DMS 273 (cell line): ENCODE results near the gene GADD45A.
"Not testable (repeated sequence)": the region's sequence is repeated elsewhere in the genome, so short reads cannot be mapped to it uniquely, and the experiment has no call there.

Experiments used
- DNase-seq: peaks from one replicate; lab custom pipeline; 2025; ENCODE audit not compliant: unreplicated experiment; lab: John Stamatoyannopoulos, UW

GADD45A gene, protein sequence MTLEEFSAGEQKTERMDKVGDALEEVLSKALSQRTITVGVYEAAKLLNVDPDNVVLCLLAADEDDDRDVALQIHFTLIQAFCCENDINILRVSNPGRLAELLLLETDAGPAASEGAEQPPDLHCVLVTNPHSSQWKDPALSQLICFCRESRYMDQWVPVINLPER

DNA sequence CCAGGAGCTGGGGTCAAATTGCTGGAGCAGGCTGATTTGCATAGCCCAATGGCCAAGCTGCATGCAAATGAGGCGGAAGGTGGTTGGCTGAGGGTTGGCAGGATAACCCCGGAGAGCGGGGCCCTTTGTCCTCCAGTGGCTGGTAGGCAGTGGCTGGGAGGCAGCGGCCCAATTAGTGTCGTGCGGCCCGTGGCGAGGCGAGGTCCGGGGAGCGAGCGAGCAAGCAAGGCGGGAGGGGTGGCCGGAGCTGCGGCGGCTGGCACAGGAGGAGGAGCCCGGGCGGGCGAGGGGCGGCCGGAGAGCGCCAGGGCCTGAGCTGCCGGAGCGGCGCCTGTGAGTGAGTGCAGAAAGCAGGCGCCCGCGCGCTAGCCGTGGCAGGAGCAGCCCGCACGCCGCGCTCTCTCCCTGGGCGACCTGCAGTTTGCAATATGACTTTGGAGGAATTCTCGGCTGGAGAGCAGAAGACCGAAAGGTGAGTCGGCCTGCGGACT, at the start of gene GADD45A:
GADD45A (plus strand) TSS at position 135 of the 491 bp plus-strand sequence; CDS start at position 429, 294 bp downstream.
- DNase-seq, result peak; percentile 99

DNA sequence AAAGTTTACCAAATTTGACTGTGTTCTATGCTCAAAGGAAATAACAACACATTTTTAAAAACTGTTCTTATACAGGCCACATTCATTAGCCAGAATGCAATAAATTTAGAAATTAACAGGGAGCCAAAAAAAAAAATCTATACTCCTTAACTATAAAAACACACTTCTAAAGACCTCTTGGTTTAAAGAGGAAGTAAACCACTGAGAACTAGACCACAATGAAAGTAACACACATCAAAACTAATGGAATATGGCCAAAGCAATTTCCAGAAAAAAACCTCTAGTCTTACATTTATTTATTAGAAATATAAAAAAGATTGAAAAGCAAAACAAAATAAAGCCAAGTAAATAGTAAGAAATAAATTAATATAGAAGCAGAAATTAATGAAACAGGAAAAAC, 48.9 kb upstream of the GADD45A start:
- no peak for DNase-seq

DNA sequence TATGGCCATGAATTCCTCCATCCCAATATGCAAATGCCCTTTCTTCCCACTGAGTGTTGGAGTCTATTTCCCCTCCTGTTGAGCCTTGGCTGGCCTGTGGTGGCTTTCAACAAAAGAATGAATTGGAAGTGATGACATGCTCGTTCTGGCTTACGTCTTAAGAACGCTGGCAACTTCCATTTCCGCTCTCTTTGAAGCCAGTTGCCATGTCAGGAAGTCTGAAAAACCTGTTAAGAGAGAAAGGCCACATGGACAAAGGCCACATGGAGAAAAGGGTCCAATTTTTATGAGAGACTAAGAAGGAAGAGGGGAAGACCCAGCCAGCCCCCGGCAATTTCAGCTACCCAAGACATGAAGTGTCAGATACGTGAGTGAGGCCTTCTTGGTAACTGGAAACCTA, 45.6 kb upstream of the GADD45A start:
- no peak for DNase-seq

DNA sequence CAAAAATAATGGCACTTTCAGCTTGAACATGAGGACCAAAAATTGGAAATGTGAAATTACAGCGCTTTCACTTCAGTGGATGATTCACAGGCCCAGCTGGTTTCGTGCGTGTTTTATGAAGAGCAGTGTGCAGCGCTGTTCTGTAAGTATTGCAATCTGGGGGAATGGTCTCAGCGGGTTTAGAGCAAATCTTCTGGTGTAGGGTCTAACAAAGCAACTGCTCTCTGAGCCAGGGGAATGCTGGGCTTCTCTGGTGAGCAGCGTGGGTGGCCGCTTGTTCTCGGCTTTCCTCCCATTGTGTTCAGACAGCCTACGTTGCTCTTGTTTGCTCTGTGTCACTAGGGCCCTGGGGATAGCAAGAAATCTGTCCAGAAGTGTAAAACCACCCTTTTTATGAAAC, 42.4 kb upstream of the GADD45A start:
- DNase-seq, result no peak

DNA sequence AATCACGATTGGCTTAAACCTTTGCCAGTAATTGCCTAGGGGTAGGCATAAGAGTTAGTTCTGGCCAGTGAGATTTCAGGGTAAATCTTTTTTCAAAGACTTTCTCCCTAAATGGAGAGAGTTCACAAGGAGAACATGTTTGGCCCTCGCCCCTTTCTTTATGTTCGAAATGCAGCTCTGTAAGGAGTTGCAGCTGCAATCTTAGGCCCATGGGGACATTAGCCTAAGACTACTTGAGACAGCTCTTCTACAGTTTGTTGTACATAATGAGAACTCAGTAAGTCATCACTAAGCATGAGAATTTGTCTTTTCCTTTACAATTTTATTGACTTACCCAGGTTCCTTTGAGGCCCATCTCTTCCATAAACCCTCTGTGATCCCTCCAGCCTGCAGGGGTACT, 40.4 kb upstream of the GADD45A start:
- no peak for DNase-seq

DNA sequence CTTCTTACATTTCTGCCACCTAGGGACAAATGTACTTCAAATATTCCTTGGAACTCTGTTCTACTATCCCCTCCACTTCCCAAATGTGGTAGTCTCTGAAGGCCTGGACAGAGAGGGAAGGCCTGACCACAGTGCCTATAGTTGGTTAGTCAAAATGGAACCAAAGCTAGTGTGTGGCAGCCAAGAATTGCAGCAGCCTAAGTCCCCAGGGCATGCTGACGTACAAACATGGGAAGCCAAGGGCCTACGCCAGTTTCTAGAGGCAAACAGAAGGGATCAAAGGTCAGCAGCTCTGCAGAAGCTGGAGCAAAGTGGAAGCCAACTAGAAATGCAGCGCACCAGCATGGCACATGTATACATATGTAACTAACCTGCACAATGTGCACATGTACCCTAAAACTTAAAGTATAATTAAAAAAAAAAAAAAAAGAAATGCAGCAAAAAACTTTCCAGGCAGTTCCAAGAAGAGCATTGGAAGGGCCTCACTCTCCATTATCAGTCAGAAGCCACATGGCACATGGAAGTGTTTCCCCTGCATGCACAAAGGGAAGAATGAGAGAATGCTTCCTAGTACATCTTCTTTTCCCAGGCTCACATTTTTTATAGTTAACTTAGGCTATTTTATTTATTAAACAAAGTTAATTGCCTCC, 39.4 kb upstream of the GADD45A start:
- DNase-seq, result peak; percentile 74

DNA sequence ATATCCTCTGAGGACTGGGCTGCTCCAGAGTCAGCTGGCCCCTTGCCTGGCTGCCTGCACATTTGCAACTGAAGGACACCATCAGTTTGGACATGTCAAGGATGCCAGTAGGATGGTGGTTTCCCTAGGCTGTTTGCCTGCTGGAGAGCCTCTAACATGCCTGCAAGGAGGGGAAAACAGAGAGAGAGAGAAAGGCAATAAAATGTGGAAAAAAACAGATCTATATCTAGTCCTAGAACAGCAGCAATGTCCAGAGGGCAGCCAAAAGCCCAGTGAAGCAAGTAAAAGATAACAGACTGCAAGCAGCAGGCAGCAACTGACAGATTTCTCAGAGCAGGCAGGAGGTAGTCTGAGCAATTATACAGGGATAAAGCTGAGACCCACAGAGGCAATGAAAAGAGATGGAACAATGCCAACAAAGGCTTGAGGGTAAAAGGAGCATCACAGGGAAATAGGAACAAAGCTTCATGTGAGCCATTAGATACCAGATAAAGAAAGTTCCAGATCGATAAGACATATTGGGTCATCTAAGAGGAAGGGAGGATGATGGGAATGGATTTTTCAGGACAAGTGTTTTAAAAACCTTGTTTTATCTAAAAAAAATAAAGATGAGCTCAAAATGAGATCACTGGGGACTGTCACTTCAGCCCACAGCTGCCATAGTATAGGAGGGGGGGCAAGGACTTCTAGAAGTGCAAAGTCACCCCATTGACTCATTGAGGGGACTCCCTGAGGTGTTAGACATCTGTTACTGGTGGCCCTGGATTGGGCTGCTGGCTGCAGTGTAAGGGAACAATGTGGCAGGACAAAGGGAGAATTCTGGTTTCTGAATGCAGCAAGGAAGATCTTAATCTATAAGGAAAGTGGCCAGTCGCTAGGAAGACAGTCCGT, 38.6 kb upstream of the GADD45A start:
- peak; percentile 98 for DNase-seq

DNA sequence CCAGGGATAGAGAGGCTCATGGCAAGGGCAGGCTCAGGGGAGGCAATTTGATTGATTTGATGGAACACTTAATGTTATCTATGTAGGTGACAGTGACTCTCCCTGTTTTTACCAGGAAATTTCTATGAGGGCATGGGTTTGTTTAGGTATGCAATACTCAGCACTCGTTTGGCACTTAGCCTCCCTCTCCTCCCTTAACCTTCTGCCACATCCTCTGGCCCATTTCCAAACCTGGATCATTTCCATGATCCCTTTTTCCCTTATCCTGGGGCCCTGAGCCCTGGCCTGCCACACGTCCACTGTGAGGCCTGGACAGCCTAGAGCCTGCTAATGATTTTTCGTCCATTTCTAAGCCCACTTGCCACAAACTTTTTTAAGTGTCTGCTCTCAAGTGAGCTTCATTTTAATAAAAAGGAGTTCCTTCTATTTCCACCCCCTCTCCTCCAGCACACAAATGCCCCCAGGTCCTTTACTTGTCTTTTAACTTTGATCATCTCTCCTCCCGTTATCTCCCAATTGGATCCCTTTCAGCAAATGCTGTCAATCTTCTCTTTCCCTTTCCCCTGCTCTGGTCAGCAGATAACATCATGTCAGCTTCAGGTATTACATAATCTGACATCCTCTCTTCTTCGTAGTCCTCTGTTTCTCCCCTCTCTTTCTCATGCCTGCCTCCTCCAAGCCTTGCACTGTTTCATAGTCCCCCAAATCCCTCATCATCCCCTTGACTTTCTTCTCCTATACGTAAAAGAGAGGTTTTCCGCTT, 37.8 kb upstream of the GADD45A start:
- peak; percentile 95 for DNase-seq

DNA sequence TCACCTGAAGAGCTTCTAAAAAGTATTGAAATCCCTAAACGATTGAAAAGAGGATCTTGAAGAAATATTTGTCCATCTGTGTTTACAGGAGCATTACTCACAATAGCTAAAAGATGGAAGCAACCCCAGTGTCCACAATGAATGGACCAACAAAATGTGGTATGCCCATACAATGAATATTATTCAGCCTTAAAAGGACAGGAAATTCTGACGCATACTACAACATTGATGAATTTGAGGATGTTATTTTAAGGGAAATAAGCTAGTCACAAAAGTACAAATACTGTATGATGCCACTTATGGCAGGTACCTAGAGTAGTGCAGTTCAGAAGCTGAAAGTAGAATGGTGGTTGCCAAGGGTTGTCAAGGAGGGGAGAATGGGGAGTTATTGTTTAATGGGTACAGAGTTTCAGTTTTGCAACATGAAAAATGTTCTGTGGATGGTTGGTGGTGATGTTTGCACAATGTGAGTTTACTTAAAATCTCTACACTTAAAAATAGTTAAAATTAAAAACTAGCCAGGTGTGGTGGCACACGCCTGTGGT, 37.1 kb upstream of the GADD45A start:
- DNase-seq, result no peak

DNA sequence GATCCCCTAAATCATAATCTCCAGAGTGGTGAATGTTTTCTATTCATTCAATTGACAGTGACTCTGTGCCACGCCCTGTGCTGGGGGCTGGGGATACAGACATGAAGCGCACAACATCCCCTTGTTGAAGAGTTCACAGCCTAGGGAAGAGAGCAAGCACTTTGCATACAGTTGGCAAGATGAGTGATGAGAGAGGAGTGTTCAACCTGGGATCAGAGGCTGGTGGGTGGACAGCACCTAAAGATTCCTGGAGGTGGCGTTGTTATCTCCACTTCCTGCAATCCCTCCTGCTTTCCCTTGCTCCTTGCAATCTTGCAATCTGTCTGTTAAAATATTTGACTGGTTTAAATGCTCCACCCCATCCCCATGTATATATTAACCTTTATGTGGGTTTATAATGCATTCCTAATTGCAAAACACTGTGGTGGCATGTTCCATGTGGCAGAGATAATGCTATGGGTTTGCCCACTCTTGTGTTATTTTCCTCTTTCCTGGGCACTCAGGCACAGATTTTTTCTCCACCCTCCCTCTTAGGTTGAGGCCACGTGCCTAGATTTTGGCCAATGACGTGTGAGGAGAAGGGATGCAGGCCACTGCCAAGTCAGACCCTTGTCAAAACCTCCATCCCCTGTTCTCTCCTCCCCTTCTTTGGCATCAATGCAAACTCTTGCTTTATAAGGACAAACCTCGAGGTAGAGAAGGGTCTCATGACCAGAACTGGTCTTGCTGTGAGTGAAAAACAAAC, 36.2 kb upstream of the GADD45A start:
- peak; percentile 56 for DNase-seq

DNA sequence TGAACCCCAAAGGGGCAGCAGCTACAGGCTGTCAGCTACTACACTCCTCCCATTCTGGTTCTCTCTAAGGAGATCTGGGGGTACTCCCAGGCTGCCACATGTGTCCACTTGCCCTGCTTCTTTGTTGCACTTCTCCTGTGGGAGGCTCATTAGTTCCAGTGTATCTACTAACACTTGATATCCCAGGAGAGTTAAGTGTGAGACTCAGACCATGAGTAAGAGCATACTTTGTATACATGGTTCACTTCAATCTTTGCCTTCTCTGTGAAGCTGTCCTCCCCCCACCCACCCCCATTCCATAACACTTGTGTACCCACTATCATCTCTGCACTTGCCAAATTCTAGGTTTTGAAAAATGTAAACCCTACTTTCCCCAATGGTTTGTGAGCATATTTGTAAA, 34.9 kb upstream of the GADD45A start:
- DNase-seq, result peak; percentile 9

DNA sequence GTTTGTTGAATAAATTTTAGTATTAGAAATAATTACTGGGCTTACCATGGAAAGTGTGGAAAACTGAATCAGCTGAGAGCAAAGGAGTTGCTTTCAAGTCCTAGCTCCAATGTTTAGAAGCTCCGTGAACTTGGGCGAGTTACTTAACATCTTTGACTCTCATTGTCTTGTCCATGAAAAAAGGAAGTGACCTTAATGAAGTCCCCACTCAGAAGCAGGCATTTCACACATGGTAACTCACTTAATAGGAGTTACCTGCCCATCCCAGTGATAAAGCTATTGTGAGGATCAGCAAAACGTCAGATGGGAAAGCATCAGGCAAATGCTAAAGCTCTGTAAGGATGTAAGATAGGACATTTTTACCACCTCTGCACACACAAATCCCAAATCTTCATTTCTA, 34.0 kb upstream of the GADD45A start:
- no peak for DNase-seq

DNA sequence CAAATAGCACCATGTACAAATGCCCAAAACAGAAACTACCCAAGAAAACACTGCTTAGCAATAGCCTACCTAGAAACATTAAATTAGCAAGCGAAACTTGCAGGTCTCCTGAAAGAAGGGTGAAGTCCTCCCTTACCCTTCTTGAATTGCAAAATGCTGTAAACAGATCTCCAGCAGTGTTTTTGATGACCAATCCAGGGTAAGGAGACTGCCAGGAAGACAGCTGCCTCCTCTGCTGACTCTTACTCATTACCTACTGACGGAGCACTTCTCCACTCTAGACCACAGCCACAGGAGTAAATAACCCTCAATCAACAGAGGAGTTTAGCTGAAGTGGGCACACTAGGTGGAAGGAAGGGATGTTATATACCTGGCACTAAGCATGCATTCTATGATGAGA, 32.2 kb upstream of the GADD45A start:
- DNase-seq, result peak; percentile 61

DNA sequence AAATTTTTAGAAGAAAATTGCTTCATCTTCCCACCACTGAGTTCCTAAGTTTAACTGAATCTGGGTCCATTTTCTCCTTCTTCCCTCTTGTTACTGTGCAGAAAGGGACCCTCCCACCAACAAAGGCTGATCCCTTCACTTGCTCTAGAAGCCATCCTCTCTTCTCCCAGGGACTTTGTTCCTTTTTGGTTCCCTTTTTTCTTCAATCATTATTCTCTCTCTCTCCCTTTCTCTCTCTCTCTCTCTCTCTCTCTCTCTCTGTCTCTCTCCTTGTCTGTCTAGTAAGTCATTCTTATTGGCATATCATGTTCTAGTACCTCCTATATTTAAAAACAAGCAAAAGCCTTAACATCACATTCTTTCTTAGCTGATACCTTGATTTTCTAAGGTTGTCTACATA, 31.7 kb upstream of the GADD45A start:
- no peak for DNase-seq

DNA sequence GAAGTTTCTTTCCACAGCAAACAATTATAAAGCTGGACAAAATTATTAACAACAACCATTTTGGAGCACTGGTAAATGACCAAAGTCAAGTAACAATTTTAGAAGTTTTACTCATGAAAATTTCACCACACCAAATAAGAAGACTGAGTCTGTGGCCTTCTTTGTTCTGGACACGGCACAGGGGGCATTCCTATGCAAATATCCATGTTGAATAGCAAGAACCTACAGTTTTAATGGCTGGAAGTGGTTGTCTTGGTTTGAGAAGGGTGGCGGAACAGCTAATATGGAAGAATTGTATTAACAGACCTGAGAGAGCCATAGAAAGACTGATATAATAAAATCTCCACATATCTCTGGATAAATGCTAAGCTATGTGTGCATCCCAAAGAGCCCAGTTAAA, 29.4 kb upstream of the GADD45A start:
- no peak for DNase-seq

DNA sequence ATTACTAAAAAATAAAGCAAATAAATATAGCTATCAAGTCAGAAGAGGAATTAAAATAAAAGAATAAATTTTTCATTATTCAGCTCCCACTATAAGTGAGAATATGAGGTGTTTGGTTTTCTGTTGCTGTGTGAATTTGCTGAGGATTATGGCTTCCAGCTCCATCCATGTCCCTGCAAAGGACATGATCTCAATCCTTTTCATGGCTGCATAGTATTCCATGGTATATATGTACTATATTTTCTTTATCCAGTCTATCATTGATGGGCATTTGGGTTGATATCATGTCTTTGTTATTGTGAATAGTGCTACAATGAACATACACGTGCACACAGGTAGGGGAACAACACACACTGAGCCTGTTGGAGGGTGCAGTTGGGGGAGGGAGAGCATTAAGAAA, 27.8 kb upstream of the GADD45A start:
- DNase-seq, result not testable (repeated sequence)

DNA sequence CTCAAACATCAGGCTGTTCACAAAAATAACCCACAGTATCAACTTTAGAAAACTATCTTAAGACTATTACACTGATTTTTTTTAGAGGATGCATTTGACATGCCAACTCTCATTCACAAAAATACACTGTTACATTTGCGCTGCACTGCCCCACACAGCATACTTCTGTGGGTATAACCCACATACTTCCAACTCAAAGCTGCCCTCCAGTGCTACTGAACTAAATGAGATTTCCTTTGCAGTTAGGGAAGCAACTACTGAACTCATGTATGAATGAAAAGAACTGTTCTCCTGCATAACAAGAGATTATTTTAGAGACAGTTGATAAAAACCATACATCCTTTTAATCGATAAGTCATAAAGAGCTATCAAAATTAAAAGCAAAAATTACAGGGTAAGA, 25.8 kb upstream of the GADD45A start:
- DNase-seq, result no peak

DNA sequence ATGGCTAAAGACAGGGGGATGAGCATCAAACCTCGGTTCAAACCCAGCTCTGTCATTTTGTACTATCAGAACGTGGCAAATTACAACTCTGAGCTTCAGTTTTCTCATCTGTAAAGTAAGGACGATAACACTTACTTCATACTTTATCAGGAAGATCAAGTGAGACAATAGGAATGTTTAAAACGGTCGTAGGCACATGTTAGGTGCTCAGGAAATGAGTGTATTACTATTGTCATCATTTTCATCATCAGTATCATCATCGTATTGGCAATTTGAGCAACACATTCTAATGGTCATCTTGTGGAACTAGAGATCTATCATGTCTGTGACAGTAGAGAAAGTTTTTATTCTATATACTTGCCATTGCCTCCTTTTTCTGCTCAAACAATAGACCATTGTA, 22.1 kb upstream of the GADD45A start:
- no peak for DNase-seq

DNA sequence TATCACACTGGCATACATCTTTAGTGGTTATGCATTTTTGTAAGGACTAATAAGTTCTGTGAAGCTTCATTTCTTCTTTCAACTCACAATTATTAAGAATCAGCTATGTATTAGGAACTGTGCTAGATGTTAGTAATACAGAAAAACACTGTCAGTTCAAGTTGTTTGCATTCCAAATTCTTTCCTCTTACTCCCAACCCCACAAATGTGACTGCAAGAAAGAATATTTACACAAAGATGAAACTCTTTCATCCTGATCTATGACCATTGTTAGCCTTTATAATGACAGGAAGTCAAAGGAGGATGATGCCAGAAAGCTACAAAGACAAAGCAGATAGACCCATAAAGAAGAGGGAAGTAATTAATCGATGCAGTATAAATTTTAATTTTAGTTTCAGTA, 21.0 kb upstream of the GADD45A start:
- DNase-seq, result no peak

DNA sequence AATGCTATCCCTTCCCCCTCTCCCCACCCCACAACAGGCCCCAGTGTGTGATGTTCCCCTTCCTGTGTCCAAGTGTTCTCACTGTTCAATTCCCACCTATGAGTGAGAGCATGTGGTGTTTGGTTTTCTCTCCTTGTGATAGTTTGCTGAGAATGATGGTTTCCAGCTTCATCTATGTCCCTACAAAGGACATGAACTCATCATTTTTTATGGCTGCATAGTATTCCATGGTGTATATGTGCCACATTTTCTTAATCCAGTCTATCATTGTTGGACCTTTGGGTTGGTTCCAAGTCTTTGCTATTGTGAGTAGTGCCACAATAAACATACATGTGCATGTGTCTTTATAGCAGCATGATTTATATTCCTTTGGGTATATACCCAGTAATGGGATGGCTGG, 19.7 kb upstream of the GADD45A start:
- not testable (repeated sequence) for DNase-seq
